HepG2 (cell line): ENCODE data around the gene TPR. TPM values are rescaled to one million over a fixed set of nuclear protein-coding genes. Genes with fewer than 3 reads are reported as not detected.

Experiments used
- KAT8 ChIP-seq: IDR thresholded peaks from 2 replicates; pipeline ENCODE4 v1.6.1; 2016; ENCODE audit warnings: missing genetic modification reagents, missing compliant biosample characterization
- MAZ ChIP-seq, 2 experiments: sonication (generic) in 1 of 2; formaldehyde crosslinking in 1 of 2; IDR thresholded peaks; 2 replicates each; pipeline versions ENCODE4 v1.5.0 to v1.6.1; 2012 to 2020; ENCODE audit warnings: low read depth in 2 of 2, mild to moderate bottlenecking in 2 of 2, borderline replicate concordance in 1 of 2, improper control_type of control experiment in 1 of 2, low read length in 1 of 2, missing genetic modification reagents in 1 of 2, moderate library complexity in 1 of 2
- PLRG1 ChIP-seq: fragments of 450-650 bp; conservative IDR thresholded peaks from 2 replicates; pipeline ENCODE4 v1.6.1; 2016
- RFX5 ChIP-seq: IDR thresholded peaks from 2 replicates; pipeline ENCODE4 v1.6.1; 2011; ENCODE audit warnings: low read depth, low read length, improper control_type of control experiment
- SMC3 ChIP-seq: IDR thresholded peaks from 2 replicates; pipeline ENCODE4 v1.6.1; 2011; ENCODE audit warnings: low read length, improper control_type of control experiment
- SUZ12 ChIP-seq: fragments of 150-350 bp; IDR thresholded peaks from 2 replicates; pipeline ENCODE4 v1.6.1; 2014; ENCODE audit warnings: low read depth, low read length
- TEAD2 ChIP-seq: sonication (generic); formaldehyde crosslinking; IDR thresholded peaks from 2 replicates; pipeline ENCODE4 v1.9.0; 2021; ENCODE audit warnings: missing genetic modification reagents
- U2AF1 ChIP-seq: fragments of 200-400 bp; formaldehyde crosslinking; optimal IDR thresholded peaks from 2 replicates; pipeline ENCODE3; 2017; ENCODE audit warnings: mild to moderate bottlenecking, low read depth, low read length
- ZFP82 ChIP-seq: sonication (generic); formaldehyde crosslinking; IDR thresholded peaks from 2 replicates; pipeline ENCODE4 v1.5.1; 2020; ENCODE audit warnings: mild to moderate bottlenecking, missing genetic modification reagents, borderline replicate concordance
- ZFX ChIP-seq: sonication (generic); formaldehyde crosslinking; IDR thresholded peaks from 2 replicates; pipeline ENCODE4 v1.4.0; 2020; ENCODE audit warnings: mild to moderate bottlenecking, low read depth, missing genetic modification reagents, moderate library complexity
- ZNF260 ChIP-seq: sonication (generic); formaldehyde crosslinking; IDR thresholded peaks from 2 replicates; pipeline ENCODE4 v1.4.0; 2020; ENCODE audit warnings: missing genetic modification reagents, low read depth, mild to moderate bottlenecking, borderline replicate concordance
- ZNF619 ChIP-seq: sonication (generic); formaldehyde crosslinking; IDR thresholded peaks from 2 replicates; pipeline ENCODE4 v1.4.0; 2020; ENCODE audit warnings: mild to moderate bottlenecking, missing genetic modification reagents
- polyA plus RNA-seq, 8 experiments: library from polyadenylated mRNA; depleted of rRNA in 3 of 8; stranded (reverse) in 7 of 8; unstranded in 1 of 8; fragments of >200 nt; fragmentation: Illumina TruSeq in 4 of 8; extraction: Trizol in 4 of 8; gene quantifications; 2 replicates each; pipeline versions ENCODE4 v1.2.1 to v1.2.3, GENCODE V29; 2011 to 2016; ENCODE audit warnings: low read depth in 4 of 8, missing spikeins in 1 of 8, mixed read lengths in 1 of 8; ENCODE audit not compliant: insufficient read depth in 1 of 8
- total RNA-seq, 5 experiments: library from RNA; depleted of rRNA; stranded (reverse); fragments of >200 nt; fragmentation: Illumina TruSeq; extraction: Trizol; gene quantifications; 2 replicates each; pipeline ENCODE4 v1.2.3, GENCODE V29; 2016; ENCODE audit warnings: low read depth in 1 of 5
- TF ChIP-seq, protein P1 (sequence below), 2 experiments: IDR thresholded peaks; 2 replicates each; pipeline ENCODE4 v1.6.1; 2011 to 2012; ENCODE audit warnings: low read length in 2 of 2, borderline replicate concordance in 1 of 2, low read depth in 1 of 2, mild to moderate bottlenecking in 1 of 2, moderate library complexity in 1 of 2
- TF ChIP-seq, protein P2 (sequence below): sonication (generic); formaldehyde crosslinking; IDR thresholded peaks from 2 replicates; pipeline ENCODE4 v1.4.0; 2020; ENCODE audit warnings: missing genetic modification reagents
- TF ChIP-seq, protein P3 (sequence below): sonication (generic); formaldehyde crosslinking; IDR thresholded peaks from 2 replicates; pipeline ENCODE4 v1.5.0; 2020; ENCODE audit warnings: mild to moderate bottlenecking, missing genetic modification reagents
- TF ChIP-seq, protein P4 (sequence below): sonication (generic); formaldehyde crosslinking; conservative IDR thresholded peaks from 2 replicates; pipeline ENCODE4 v1.4.0; 2020; ENCODE audit warnings: missing genetic modification reagents
- TF ChIP-seq, protein P5 (sequence below): IDR thresholded peaks from 2 replicates; pipeline ENCODE4 v1.6.1; 2012; ENCODE audit warnings: inconsistent platforms

Gene TPR
- total and polyA plus RNA-seq, 2 of the 13 experiments (the other 11 are each of a cell fraction or from before 2014, with no cell fraction given), result 78.9 to 81.7 TPM

DNA sequence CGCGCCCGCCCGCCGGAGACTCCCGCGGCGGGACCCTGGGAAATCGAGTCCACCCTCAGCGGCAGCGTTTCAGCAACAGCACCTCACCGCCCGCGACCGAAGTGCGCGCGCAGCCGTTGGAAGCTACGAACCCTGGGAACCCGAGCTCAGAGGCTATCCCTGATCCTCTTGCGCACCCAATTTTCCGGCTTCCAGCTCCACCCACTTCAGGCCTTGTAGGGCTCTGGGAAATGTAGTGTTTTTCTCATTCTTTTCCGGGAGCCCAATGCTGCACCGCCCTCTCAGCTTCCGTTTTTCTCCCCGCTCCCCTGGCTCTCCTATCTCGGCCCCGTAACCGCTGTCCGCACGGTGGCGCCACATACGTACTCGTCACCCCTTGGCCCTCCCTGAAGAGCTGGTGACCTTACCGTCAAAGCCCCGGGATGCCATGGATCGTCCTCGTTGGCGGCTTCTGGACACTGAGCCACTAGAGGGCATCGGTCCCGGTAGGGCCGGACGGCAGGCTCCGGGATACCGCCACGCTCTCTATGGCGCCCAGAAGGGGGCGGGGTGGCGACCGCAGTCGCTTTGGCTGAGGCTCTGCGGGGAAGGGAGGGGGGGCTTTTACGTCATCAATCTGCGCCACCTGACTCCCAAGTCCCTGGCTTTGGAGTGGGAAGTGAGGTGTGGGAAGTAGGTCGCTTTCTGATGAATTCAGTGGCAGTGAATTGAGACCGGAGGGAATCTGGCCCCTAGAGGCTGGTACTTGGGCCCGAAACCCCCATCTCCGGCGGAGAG, at the start of gene TPR, which contains the start of gene ODR4 (continued):
- TF ChIP-seq, protein P1, sequence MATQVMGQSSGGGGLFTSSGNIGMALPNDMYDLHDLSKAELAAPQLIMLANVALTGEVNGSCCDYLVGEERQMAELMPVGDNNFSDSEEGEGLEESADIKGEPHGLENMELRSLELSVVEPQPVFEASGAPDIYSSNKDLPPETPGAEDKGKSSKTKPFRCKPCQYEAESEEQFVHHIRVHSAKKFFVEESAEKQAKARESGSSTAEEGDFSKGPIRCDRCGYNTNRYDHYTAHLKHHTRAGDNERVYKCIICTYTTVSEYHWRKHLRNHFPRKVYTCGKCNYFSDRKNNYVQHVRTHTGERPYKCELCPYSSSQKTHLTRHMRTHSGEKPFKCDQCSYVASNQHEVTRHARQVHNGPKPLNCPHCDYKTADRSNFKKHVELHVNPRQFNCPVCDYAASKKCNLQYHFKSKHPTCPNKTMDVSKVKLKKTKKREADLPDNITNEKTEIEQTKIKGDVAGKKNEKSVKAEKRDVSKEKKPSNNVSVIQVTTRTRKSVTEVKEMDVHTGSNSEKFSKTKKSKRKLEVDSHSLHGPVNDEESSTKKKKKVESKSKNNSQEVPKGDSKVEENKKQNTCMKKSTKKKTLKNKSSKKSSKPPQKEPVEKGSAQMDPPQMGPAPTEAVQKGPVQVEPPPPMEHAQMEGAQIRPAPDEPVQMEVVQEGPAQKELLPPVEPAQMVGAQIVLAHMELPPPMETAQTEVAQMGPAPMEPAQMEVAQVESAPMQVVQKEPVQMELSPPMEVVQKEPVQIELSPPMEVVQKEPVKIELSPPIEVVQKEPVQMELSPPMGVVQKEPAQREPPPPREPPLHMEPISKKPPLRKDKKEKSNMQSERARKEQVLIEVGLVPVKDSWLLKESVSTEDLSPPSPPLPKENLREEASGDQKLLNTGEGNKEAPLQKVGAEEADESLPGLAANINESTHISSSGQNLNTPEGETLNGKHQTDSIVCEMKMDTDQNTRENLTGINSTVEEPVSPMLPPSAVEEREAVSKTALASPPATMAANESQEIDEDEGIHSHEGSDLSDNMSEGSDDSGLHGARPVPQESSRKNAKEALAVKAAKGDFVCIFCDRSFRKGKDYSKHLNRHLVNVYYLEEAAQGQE (IDR thresholded peaks at IDR 0.05; ENCODE audit: borderline replicate concordance in 1 of 2, low read depth in 1 of 2, low read length in 2 of 2), result no peak
- TF ChIP-seq MAZ (IDR thresholded peaks at IDR 0.05; ENCODE audit: borderline replicate concordance, low read depth, low read length) (peak; percentile 76), MAZ (CRISPR knock-in tag; IDR thresholded peaks at IDR 0.05; ENCODE audit: low read depth) (peak; percentile 91), ZNF619 (CRISPR knock-in tag) (no peak; the same call in 1 of the 2 replicates), KAT8 (CRISPR knock-in tag) (peak; percentile 91), SUZ12 (peak; percentile 54), U2AF1 (peak; percentile 42), ZFP82 (CRISPR knock-in tag) (peak; percentile 48; the same call in 1 of the 2 replicates), ZNF260 (no peak), SMC3 (no peak), RFX5 (0 out of 2 replicates have a peak, but pooled peaks have one; percentile 6), ZFX (CRISPR knock-in tag) (peak; percentile 83), TEAD2 (CRISPR knock-in tag) (no peak), PLRG1 (no peak)
- TF ChIP-seq, protein P2, sequence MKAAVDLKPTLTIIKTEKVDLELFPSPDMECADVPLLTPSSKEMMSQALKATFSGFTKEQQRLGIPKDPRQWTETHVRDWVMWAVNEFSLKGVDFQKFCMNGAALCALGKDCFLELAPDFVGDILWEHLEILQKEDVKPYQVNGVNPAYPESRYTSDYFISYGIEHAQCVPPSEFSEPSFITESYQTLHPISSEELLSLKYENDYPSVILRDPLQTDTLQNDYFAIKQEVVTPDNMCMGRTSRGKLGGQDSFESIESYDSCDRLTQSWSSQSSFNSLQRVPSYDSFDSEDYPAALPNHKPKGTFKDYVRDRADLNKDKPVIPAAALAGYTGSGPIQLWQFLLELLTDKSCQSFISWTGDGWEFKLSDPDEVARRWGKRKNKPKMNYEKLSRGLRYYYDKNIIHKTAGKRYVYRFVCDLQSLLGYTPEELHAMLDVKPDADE (CRISPR knock-in tag), result no peak
- TF ChIP-seq, protein P3, sequence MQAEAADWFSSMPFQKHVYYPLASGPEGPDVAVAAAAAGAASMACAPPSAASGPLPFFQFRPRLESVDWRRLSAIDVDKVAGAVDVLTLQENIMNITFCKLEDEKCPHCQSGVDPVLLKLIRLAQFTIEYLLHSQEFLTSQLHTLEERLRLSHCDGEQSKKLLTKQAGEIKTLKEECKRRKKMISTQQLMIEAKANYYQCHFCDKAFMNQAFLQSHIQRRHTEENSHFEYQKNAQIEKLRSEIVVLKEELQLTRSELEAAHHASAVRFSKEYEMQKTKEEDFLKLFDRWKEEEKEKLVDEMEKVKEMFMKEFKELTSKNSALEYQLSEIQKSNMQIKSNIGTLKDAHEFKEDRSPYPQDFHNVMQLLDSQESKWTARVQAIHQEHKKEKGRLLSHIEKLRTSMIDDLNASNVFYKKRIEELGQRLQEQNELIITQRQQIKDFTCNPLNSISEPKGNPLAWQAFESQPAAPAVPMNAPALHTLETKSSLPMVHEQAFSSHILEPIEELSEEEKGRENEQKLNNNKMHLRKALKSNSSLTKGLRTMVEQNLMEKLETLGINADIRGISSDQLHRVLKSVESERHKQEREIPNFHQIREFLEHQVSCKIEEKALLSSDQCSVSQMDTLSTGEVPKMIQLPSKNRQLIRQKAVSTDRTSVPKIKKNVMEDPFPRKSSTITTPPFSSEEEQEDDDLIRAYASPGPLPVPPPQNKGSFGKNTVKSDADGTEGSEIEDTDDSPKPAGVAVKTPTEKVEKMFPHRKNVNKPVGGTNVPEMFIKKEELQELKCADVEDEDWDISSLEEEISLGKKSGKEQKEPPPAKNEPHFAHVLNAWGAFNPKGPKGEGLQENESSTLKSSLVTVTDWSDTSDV (CRISPR knock-in tag), result no peak
- TF ChIP-seq, protein P4, sequence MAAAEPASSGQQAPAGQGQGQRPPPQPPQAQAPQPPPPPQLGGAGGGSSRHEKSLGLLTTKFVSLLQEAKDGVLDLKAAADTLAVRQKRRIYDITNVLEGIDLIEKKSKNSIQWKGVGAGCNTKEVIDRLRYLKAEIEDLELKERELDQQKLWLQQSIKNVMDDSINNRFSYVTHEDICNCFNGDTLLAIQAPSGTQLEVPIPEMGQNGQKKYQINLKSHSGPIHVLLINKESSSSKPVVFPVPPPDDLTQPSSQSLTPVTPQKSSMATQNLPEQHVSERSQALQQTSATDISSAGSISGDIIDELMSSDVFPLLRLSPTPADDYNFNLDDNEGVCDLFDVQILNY (CRISPR knock-in tag), result no peak
- TF ChIP-seq, protein P5, sequence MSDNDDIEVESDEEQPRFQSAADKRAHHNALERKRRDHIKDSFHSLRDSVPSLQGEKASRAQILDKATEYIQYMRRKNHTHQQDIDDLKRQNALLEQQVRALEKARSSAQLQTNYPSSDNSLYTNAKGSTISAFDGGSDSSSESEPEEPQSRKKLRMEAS, result peak; percentile 82
